Naive thymus-derived CD8-positive, alpha-beta T cell (primary cell): ENCODE results near the gene NR6A1. TPM values are rescaled to one million over a fixed set of nuclear protein-coding genes. Genes with fewer than 3 reads are reported as not detected.

ENCODE experiments used
- ATAC-seq, 2 donors: fragments of 150-1000 bp; cut with Tn5 transposase in 1 of 2; sonication (Bioruptor Pico), chemical (Tn5 transposase) in 1 of 2; 1 replicate in 1 of 2; 2 replicates in 1 of 2; pipeline ENCODE4 v1.10.0; 2021; ENCODE audit warnings: mild to moderate bottlenecking in 2 of 2, moderate library complexity in 2 of 2
- POLR2A ChIA-PET: fragments of 350-600 bp; sonication (Branson Sonifier 250); formaldehyde crosslinking; loops from one replicate; lab custom pipeline; 2021; ENCODE audit warnings: antibody characterized with exemption; lab: Charles Lee
- DNase-seq, 10 donors: peaks; one replicate each; pipeline versions ENCODE4 v3.0.0 to v3.0.0-alpha.2; 2020 to 2022
- H3K27ac Mint-ChIP-seq, 10 donors: one replicate each; pipeline ENCODE4 v1.8.0; 2020 to 2022; ENCODE audit warnings: mild to moderate bottlenecking in 10 of 10, mixed read lengths in 10 of 10, moderate library complexity in 4 of 10, inconsistent platforms in 1 of 10
- H3K27me3 Mint-ChIP-seq, 5 donors: one replicate each; pipeline ENCODE4 v1.8.0; 2021 to 2022; ENCODE audit warnings: mixed read lengths in 5 of 5
- H3K36me3 Mint-ChIP-seq, 3 donors: one replicate each; pipeline ENCODE4 v1.8.0; 2020 to 2022; ENCODE audit warnings: mixed read lengths in 3 of 3, mild to moderate bottlenecking in 2 of 3, inconsistent platforms in 1 of 3
- H3K4me1 Mint-ChIP-seq, 4 donors: one replicate each; pipeline ENCODE4 v1.8.0; 2021 to 2022; ENCODE audit warnings: mixed read lengths in 4 of 4
- H3K4me3 Mint-ChIP-seq, 10 donors: one replicate each; pipeline ENCODE4 v1.8.0; 2020 to 2022; ENCODE audit warnings: mild to moderate bottlenecking in 10 of 10, mixed read lengths in 10 of 10, moderate library complexity in 6 of 10, inconsistent platforms in 1 of 10
- H3K9me3 Mint-ChIP-seq, 9 donors: one replicate each; pipeline ENCODE4 v1.8.0; 2020 to 2022; ENCODE audit warnings: mixed read lengths in 9 of 9, mild to moderate bottlenecking in 3 of 9, inconsistent platforms in 1 of 9, moderate library complexity in 1 of 9
- polyA plus RNA-seq, 3 donors: library from polyadenylated mRNA; unstranded; fragments of 300-500 nt; fragmentation: Illumina TruSeq; gene quantifications; one replicate each; pipeline ENCODE4 v1.2.3, GENCODE V29; 2021
- total RNA-seq, 8 experiments: library from RNA in 2 of 8; stranded (reverse) in 2 of 8; gene quantifications; one replicate each; pipeline ENCODE4 v1.2.3 and lab custom pipeline; 2021 to 2026

NR6A1 gene
- total and polyA plus RNA-seq, 5 experiments from 2014 or later = 0.05 TPM; not detected in 4

GRCh38 chr9:124680714-124681390 is 90.3 kb downstream of the NR6A1 start:
- POLR2A ChIA-PET = interaction anchor here (0.6 kb wide), 1 partner anchor 128 kb away, joined by 3 read pairs; no protein-coding TSS in a partner anchor
- Mint-ChIP-seq H3K27me3 (peaks cover 0 to 3% (median 0%) of the 10 kb centered on the region in 5 donors), H3K27ac (no peak overlapping the region), H3K4me1 (peaks cover 0 to 2% (median 0%) of the 10 kb centered on the region in 4 donors), H3K36me3 (peaks cover 0 to 3% (median 2%) of the 10 kb centered on the region in 3 donors), H3K4me3 (no peak overlapping the region), H3K9me3 (no peaks in the 10 kb centered on the region)
- ATAC-seq = no peak
- no peak for DNase-seq

GRCh38 chr9:124680049-124680448 is 91.1 kb downstream of the NR6A1 start:
- peaks cover 0 to 3% (median 2%) of the 10 kb centered on the region in 3 donors for H3K36me3 Mint-ChIP-seq
- no peak overlapping the region for H3K4me3 Mint-ChIP-seq
- peaks cover 0 to 3% (median 0%) of the 10 kb centered on the region in 5 donors for H3K27me3 Mint-ChIP-seq
- H3K9me3 Mint-ChIP-seq = no peaks in the 10 kb centered on the region
- H3K4me1 Mint-ChIP-seq = peaks cover 0 to 2% (median 0%) of the 10 kb centered on the region in 4 donors
- no peak overlapping the region for H3K27ac Mint-ChIP-seq
- POLR2A ChIA-PET = no interaction called here
- ATAC-seq (no peak), DNase-seq (no peak)

GRCh38 chr9:124676159-124676551 is 95.0 kb downstream of the NR6A1 start:
- H3K4me3 Mint-ChIP-seq = no peak overlapping the region
- DNase-seq (no peak), ATAC-seq (no peak)
- H3K9me3 Mint-ChIP-seq = peaks cover 0 to 7% (median 0%) of the 10 kb centered on the region in 9 donors
- no peak overlapping the region for H3K27ac Mint-ChIP-seq
- H3K27me3 Mint-ChIP-seq = peaks cover 0 to 2% (median 0%) of the 10 kb centered on the region in 5 donors
- POLR2A ChIA-PET = no interaction called here
- H3K4me1 Mint-ChIP-seq = peaks cover 3 to 18% (median 14%) of the 10 kb centered on the region in 4 donors
- peaks cover 3 to 4% (median 3%) of the 10 kb centered on the region in 3 donors for H3K36me3 Mint-ChIP-seq

- DNase-seq (no peak), ATAC-seq (no peak)
- H3K9me3 Mint-ChIP-seq = peaks cover 0 to 7% (median 0%) of the 10 kb centered on the region in 9 donors
- H3K4me1 Mint-ChIP-seq = peaks cover 3 to 18% (median 13%) of the 10 kb centered on the region in 4 donors
- POLR2A ChIA-PET = no interaction called here
- peaks cover 0 to 2% (median 0%) of the 10 kb centered on the region in 5 donors for H3K27me3 Mint-ChIP-seq
- peaks cover 3 to 4% (median 3%) of the 10 kb centered on the region in 3 donors for H3K36me3 Mint-ChIP-seq
- H3K4me3 Mint-ChIP-seq = no peak overlapping the region
- H3K27ac Mint-ChIP-seq = no peak overlapping the region
These were observed 95.6 kb downstream of the NR6A1 start for GRCh38 chr9:124675261-124676158.

GRCh38 chr9:124674651-124675050 is 96.5 kb downstream of the NR6A1 start:
- Mint-ChIP-seq H3K4me1 (peaks cover 3 to 18% (median 13%) of the 10 kb centered on the region in 4 donors), H3K27me3 (peaks cover 0 to 2% (median 0%) of the 10 kb centered on the region in 5 donors), H3K36me3 (peaks cover 3 to 4% (median 3%) of the 10 kb centered on the region in 3 donors), H3K4me3 (no peak overlapping the region), H3K9me3 (peaks cover 0 to 7% (median 0%) of the 10 kb centered on the region in 9 donors), H3K27ac (no peak overlapping the region)
- ATAC-seq (no peak), DNase-seq (no peak)
- POLR2A ChIA-PET = no interaction called here

GRCh38 chr9:124673063-124673462 is 98.0 kb downstream of the NR6A1 start:
- DNase-seq (peak in 1 of 10 donors; percentile 4), ATAC-seq (peak in 1 of 2 donors; percentile 53)
- H3K27ac Mint-ChIP-seq = no peak overlapping the region
- H3K4me3 Mint-ChIP-seq = peak overlapping the region in 1 of 10 donors; percentile 24
- peaks cover 3 to 4% (median 3%) of the 10 kb centered on the region in 3 donors for H3K36me3 Mint-ChIP-seq
- H3K27me3 Mint-ChIP-seq = peaks cover 0 to 2% (median 0%) of the 10 kb centered on the region in 5 donors
- H3K4me1 Mint-ChIP-seq = peaks cover 3 to 18% (median 13%) of the 10 kb centered on the region in 4 donors
- POLR2A ChIA-PET = interaction anchor here (1.0 to 1.5 kb wide), 2 partner anchors 9 to 14 kb away, joined by 3 to 4 read pairs; no protein-coding TSS in a partner anchor
- H3K9me3 Mint-ChIP-seq = peaks cover 0 to 7% (median 0%) of the 10 kb centered on the region in 9 donors

GRCh38 chr9:124671861-124672260 is 99.2 kb downstream of the NR6A1 start:
- Mint-ChIP-seq H3K27ac (no peak overlapping the region), H3K36me3 (peaks cover 2 to 4% (median 3%) of the 10 kb centered on the region in 3 donors), H3K4me3 (no peak overlapping the region), H3K9me3 (peaks cover 0 to 7% (median 0%) of the 10 kb centered on the region in 9 donors), H3K4me1 (peaks cover 3 to 18% (median 13%) of the 10 kb centered on the region in 4 donors), H3K27me3 (peaks cover 0 to 2% (median 0%) of the 10 kb centered on the region in 5 donors)
- ATAC-seq (no peak), DNase-seq (no peak)
- POLR2A ChIA-PET = no interaction called here

GRCh38 chr9:124666642-124667041 is 104.5 kb downstream of the NR6A1 start:
- Mint-ChIP-seq H3K4me3 (no peak overlapping the region), H3K27ac (no peak overlapping the region), H3K27me3 (peaks cover 0 to 2% (median 0%) of the 10 kb centered on the region in 5 donors), H3K36me3 (no peaks in the 10 kb centered on the region), H3K4me1 (peaks cover 0 to 16% (median under 1%) of the 10 kb centered on the region in 4 donors), H3K9me3 (no peaks in the 10 kb centered on the region)
- DNase-seq (no peak), ATAC-seq (no peak)
- POLR2A ChIA-PET = no interaction called here

GRCh38 chr9:124665391-124666058 is 105.6 kb downstream of the NR6A1 start:
- POLR2A ChIA-PET = interaction anchor here (1.5 kb wide), 1 partner anchor 8 kb away, joined by 4 read pairs; no protein-coding TSS in a partner anchor
- H3K4me3 Mint-ChIP-seq = peak overlapping the region in 1 of 10 donors; percentile 18
- peaks cover 2 to 22% (median 3%) of the 10 kb centered on the region in 4 donors for H3K4me1 Mint-ChIP-seq
- peaks cover 0 to 4% (median 0%) of the 10 kb centered on the region in 5 donors for H3K27me3 Mint-ChIP-seq
- DNase-seq = no peak
- no peaks in the 10 kb centered on the region for H3K9me3 Mint-ChIP-seq
- no peaks in the 10 kb centered on the region for H3K36me3 Mint-ChIP-seq
- no peak for ATAC-seq
- H3K27ac Mint-ChIP-seq = no peak overlapping the region

- H3K4me3 Mint-ChIP-seq = no peak overlapping the region
- H3K9me3 Mint-ChIP-seq = no peaks in the 10 kb centered on the region
- DNase-seq (no peak), ATAC-seq (no peak)
- H3K27ac Mint-ChIP-seq = no peak overlapping the region
- POLR2A ChIA-PET = interaction anchor here (1.5 kb wide), 1 partner anchor 9 kb away, joined by 4 read pairs; no protein-coding TSS in a partner anchor
- no peaks in the 10 kb centered on the region for H3K36me3 Mint-ChIP-seq
- peaks cover 4 to 36% (median 15%) of the 10 kb centered on the region in 4 donors for H3K4me1 Mint-ChIP-seq
- peaks cover 0 to 4% (median 0%) of the 10 kb centered on the region in 5 donors for H3K27me3 Mint-ChIP-seq
These were observed 107.0 kb downstream of the NR6A1 start for GRCh38 chr9:124664143-124664542.

- ATAC-seq = no peak
- no peak for DNase-seq
- peaks cover 0 to 4% (median 0%) of the 10 kb centered on the region in 5 donors for H3K27me3 Mint-ChIP-seq
- peaks cover 6 to 44% (median 21%) of the 10 kb centered on the region in 4 donors for H3K4me1 Mint-ChIP-seq
- H3K27ac Mint-ChIP-seq = peak overlapping the region in 1 of 10 donors; percentile 58
- no peaks in the 10 kb centered on the region for H3K36me3 Mint-ChIP-seq
- no peaks in the 10 kb centered on the region for H3K9me3 Mint-ChIP-seq
- peak overlapping the region in 1 of 10 donors; percentile 18 for H3K4me3 Mint-ChIP-seq
- POLR2A ChIA-PET = no interaction called here
These were observed 107.8 kb downstream of the NR6A1 start for GRCh38 chr9:124663046-124663961.
